K562 (cell line): ENCODE data around the gene DHX35. TPM values are rescaled to one million over a fixed set of nuclear protein-coding genes. Genes with fewer than 3 reads are reported as not detected.

Experiments
- CHD2 ChIP-seq: IDR thresholded peaks from 2 replicates; pipeline ENCODE4 v1.6.1; 2011; ENCODE audit warnings: low read depth, low read length
- ELF2 ChIP-seq: fragments of 250-450 bp; sonication (Bioruptor Pico); IDR thresholded peaks from 2 replicates; pipeline ENCODE4 v1.5.0; 2021; ENCODE audit warnings: mild to moderate bottlenecking
- ELK1 ChIP-seq: sonication (generic); formaldehyde crosslinking; IDR thresholded peaks from 2 replicates; pipeline ENCODE4 v1.8.1; 2022; ENCODE audit warnings: missing genetic modification reagents
- ERF ChIP-seq: fragments of 450-650 bp; formaldehyde crosslinking; IDR thresholded peaks from 2 replicates; pipeline ENCODE4 v1.4.0; 2020; ENCODE audit warnings: mild to moderate bottlenecking, mixed read lengths
- ETV6 ChIP-seq, 3 experiments: fragments of 150-350 bp in 1 of 3; sonication (generic) in 1 of 3; formaldehyde crosslinking in 1 of 3; IDR thresholded peaks; 2 replicates each; pipeline versions ENCODE4 v1.6.1 to v1.8.0; 2014 to 2022; ENCODE audit warnings: borderline replicate concordance in 2 of 3, low read depth in 2 of 3, antibody characterized with exemption in 1 of 3, low read length in 1 of 3, mild to moderate bottlenecking in 1 of 3, missing genetic modification reagents in 1 of 3
- FOXJ3 ChIP-seq: sonication (generic); formaldehyde crosslinking; IDR thresholded peaks from 2 replicates; pipeline ENCODE4 v1.4.0; 2020; ENCODE audit warnings: mild to moderate bottlenecking, missing genetic modification reagents
- GATA2 ChIP-seq: sonication (generic); formaldehyde crosslinking; IDR thresholded peaks from 2 replicates; pipeline ENCODE4 v1.4.0; 2020; ENCODE audit warnings: mild to moderate bottlenecking, missing genetic modification reagents
- GTF2E2 ChIP-seq: fragments of 200-800 bp; sonication (Bioruptor generic); IDR thresholded peaks from 2 replicates; pipeline ENCODE4 v1.6.1; 2016; ENCODE audit warnings: missing genetic modification characterization, missing compliant biosample characterization
- GTF2F1 ChIP-seq: IDR thresholded peaks from 2 replicates; pipeline ENCODE4 v1.6.1; 2011; ENCODE audit warnings: low read depth, low read length, improper control_type of control experiment
- HNRNPUL1 ChIP-seq: fragments of 200-400 bp; formaldehyde crosslinking; IDR thresholded peaks from 2 replicates; pipeline ENCODE4 v1.6.1; 2017; ENCODE audit warnings: low read length
- MCM7 ChIP-seq, 2 experiments: fragments of 450-650 bp; IDR thresholded peaks; 2 replicates each; pipeline ENCODE4 v1.6.1; 2016 to 2018
- RFX1 ChIP-seq: fragments of 450-650 bp; IDR thresholded peaks from 2 replicates; pipeline ENCODE4 v1.6.1; 2016; ENCODE audit warnings: mild to moderate bottlenecking, moderate library complexity
- TAF15 ChIP-seq: fragments of 200-400 bp; formaldehyde crosslinking; IDR thresholded peaks from 2 replicates; pipeline ENCODE4 v1.6.1; 2017; ENCODE audit warnings: mild to moderate bottlenecking, low read depth, low read length, moderate library complexity
- ZNF23 ChIP-seq: fragments of 250-450 bp; sonication (Bioruptor Pico); IDR thresholded peaks from 2 replicates; pipeline ENCODE4 v1.4.0; 2020; ENCODE audit warnings: mild to moderate bottlenecking
- ZNF589 ChIP-seq: fragments of 200-800 bp; sonication (Bioruptor generic); IDR thresholded peaks from 2 replicates; pipeline ENCODE4 v1.6.1; 2016; ENCODE audit warnings: low read depth, missing genetic modification characterization, missing compliant biosample characterization
- polyA plus RNA-seq, 8 experiments: library from polyadenylated mRNA; depleted of rRNA in 4 of 8; stranded (reverse) in 5 of 8; unstranded in 3 of 8; fragments of >200 nt; fragmentation: Nextera tagmentation in 2 of 8; fragmentation: Illumina TruSeq in 1 of 8; extraction: Ambion mirVana in 2 of 8; extraction: Trizol in 1 of 8; gene quantifications; 2 replicates each; pipeline versions ENCODE4 v1.2.1 to v1.2.3, GENCODE V29; 2011 to 2014; ENCODE audit warnings: inconsistent platforms in 1 of 8, missing spikeins in 1 of 8
- total RNA-seq, 7 experiments: library from RNA; depleted of rRNA in 6 of 7; stranded (reverse); fragments of >200 nt in 6 of 7; fragmentation: Illumina TruSeq in 2 of 7; extraction: Trizol in 2 of 7; gene quantifications; 2 replicates each; pipeline versions ENCODE4 v1.2.1 to v1.2.3, GENCODE V29; 2011 to 2021; ENCODE audit warnings: low replicate concordance in 1 of 7
- TF ChIP-seq, protein P1 (sequence below): sonication (generic); formaldehyde crosslinking; IDR thresholded peaks from 2 replicates; pipeline ENCODE4 v1.8.1; 2023; ENCODE audit warnings: missing genetic modification reagents, mild to moderate bottlenecking, borderline replicate concordance
- TF ChIP-seq, protein P2 (sequence below): sonication (generic); formaldehyde crosslinking; IDR thresholded peaks from 2 replicates; pipeline ENCODE4 v1.4.0; 2020; ENCODE audit warnings: mild to moderate bottlenecking, missing genetic modification reagents
- TF ChIP-seq, protein P3 (sequence below): sonication (generic); formaldehyde crosslinking; IDR thresholded peaks from 2 replicates; pipeline ENCODE4 v1.8.1; 2023; ENCODE audit warnings: mild to moderate bottlenecking, missing genetic modification reagents

DHX35 gene
- total and polyA plus RNA-seq, 9 of the 15 experiments (the other 6 are each of a cell fraction or from before 2014, with no cell fraction given), result 6.5 to 25.6 (median 16.9) TPM

- TF ChIP-seq, protein P1, sequence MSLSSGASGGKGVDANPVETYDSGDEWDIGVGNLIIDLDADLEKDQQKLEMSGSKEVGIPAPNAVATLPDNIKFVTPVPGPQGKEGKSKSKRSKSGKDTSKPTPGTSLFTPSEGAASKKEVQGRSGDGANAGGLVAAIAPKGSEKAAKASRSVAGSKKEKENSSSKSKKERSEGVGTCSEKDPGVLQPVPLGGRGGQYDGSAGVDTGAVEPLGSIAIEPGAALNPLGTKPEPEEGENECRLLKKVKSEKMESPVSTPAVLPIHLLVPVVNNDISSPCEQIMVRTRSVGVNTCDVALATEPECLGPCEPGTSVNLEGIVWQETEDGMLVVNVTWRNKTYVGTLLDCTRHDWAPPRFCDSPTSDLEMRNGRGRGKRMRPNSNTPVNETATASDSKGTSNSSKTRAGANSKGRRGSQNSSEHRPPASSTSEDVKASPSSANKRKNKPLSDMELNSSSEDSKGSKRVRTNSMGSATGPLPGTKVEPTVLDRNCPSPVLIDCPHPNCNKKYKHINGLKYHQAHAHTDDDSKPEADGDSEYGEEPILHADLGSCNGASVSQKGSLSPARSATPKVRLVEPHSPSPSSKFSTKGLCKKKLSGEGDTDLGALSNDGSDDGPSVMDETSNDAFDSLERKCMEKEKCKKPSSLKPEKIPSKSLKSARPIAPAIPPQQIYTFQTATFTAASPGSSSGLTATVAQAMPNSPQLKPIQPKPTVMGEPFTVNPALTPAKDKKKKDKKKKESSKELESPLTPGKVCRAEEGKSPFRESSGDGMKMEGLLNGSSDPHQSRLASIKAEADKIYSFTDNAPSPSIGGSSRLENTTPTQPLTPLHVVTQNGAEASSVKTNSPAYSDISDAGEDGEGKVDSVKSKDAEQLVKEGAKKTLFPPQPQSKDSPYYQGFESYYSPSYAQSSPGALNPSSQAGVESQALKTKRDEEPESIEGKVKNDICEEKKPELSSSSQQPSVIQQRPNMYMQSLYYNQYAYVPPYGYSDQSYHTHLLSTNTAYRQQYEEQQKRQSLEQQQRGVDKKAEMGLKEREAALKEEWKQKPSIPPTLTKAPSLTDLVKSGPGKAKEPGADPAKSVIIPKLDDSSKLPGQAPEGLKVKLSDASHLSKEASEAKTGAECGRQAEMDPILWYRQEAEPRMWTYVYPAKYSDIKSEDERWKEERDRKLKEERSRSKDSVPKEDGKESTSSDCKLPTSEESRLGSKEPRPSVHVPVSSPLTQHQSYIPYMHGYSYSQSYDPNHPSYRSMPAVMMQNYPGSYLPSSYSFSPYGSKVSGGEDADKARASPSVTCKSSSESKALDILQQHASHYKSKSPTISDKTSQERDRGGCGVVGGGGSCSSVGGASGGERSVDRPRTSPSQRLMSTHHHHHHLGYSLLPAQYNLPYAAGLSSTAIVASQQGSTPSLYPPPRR (CRISPR knock-in tag), result 0 out of 2 replicates have a peak, but pooled peaks have one; percentile 82
- TF ChIP-seq TAF15, result no peak
- TF ChIP-seq, protein P2, sequence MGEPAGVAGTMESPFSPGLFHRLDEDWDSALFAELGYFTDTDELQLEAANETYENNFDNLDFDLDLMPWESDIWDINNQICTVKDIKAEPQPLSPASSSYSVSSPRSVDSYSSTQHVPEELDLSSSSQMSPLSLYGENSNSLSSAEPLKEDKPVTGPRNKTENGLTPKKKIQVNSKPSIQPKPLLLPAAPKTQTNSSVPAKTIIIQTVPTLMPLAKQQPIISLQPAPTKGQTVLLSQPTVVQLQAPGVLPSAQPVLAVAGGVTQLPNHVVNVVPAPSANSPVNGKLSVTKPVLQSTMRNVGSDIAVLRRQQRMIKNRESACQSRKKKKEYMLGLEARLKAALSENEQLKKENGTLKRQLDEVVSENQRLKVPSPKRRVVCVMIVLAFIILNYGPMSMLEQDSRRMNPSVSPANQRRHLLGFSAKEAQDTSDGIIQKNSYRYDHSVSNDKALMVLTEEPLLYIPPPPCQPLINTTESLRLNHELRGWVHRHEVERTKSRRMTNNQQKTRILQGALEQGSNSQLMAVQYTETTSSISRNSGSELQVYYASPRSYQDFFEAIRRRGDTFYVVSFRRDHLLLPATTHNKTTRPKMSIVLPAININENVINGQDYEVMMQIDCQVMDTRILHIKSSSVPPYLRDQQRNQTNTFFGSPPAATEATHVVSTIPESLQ, result no peak
- TF ChIP-seq FOXJ3 (CRISPR knock-in tag), result no peak
- TF ChIP-seq CHD2, result peak; percentile 54; the same call in 1 of the 2 replicates
- no peak for TF ChIP-seq MCM7 (IDR thresholded peaks at IDR 0.05)
- no peak for TF ChIP-seq GTF2F1
- TF ChIP-seq GATA2 (CRISPR knock-in tag), result peak; percentile 99
- peak; percentile 93 for TF ChIP-seq ERF
- peak; percentile 78; the same call in 1 of the 2 replicates for TF ChIP-seq ZNF589 (CRISPR knock-in tag)
- TF ChIP-seq, protein P3, sequence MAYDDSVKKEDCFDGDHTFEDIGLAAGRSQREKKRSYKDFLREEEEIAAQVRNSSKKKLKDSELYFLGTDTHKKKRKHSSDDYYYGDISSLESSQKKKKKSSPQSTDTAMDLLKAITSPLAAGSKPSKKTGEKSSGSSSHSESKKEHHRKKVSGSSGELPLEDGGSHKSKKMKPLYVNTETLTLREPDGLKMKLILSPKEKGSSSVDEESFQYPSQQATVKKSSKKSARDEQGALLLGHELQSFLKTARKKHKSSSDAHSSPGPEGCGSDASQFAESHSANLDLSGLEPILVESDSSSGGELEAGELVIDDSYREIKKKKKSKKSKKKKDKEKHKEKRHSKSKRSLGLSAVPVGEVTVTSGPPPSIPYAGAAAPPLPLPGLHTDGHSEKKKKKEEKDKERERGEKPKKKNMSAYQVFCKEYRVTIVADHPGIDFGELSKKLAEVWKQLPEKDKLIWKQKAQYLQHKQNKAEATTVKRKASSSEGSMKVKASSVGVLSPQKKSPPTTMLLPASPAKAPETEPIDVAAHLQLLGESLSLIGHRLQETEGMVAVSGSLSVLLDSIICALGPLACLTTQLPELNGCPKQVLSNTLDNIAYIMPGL, result no peak
- TF ChIP-seq ELF2 (CRISPR knock-in tag), result no peak
- no peak for TF ChIP-seq GTF2E2
- TF ChIP-seq ZNF23 (CRISPR knock-in tag), result no peak
- TF ChIP-seq RFX1, result no peak
- no peak; the same call in 1 of the 2 replicates for TF ChIP-seq HNRNPUL1
- 0 out of 4 replicates have a peak, but pooled peaks of 1 of the 2 experiments have one; percentile 66 for TF ChIP-seq ETV6 (IDR thresholded peaks at IDR 0.05; ENCODE audit: borderline replicate concordance in 1 of 2, low read depth in 2 of 2, low read length in 1 of 2)
- TF ChIP-seq ETV6 (CRISPR knock-in tag; IDR thresholded peaks at IDR 0.05; ENCODE audit: borderline replicate concordance), result no peak
- TF ChIP-seq ELK1 (CRISPR knock-in tag), result no peak
Observed at GRCh38 chr20:38947931-38948362, 14.2 kb upstream of the DHX35 start (continued).
